ENCODE measurements around the gene ATP2C2.
"Not testable (repeated sequence)": the region's sequence is repeated elsewhere in the genome, so short reads cannot be mapped to it uniquely, and the experiment has no call there.

ATP2C2 gene

DNA sequence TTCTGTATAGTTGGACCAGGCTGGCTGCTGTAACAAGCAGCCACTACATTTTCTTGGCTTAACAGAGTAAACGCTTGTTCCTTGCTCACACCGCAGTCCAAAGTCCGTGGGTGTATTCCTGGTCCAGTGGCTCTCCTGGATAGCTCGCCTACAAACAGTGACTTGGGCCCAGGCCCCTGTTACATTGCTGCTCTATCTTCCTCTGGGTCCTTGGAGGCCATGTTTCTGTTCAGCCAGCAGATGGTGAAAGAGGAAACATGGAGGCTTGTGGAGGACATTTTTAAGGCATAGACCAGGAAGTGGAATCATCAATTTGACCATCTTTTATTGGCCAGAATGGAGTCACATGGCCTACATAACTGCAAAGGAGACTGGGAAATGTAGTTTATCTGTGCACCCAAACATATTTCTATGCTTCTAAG, 55.1 kb downstream of the ATP2C2 start:
- DNase-seq: no peak

GRCh38 chr16:84425696-84426095, 57.4 kb downstream of the ATP2C2 start:
- no peak for DNase-seq

DNA sequence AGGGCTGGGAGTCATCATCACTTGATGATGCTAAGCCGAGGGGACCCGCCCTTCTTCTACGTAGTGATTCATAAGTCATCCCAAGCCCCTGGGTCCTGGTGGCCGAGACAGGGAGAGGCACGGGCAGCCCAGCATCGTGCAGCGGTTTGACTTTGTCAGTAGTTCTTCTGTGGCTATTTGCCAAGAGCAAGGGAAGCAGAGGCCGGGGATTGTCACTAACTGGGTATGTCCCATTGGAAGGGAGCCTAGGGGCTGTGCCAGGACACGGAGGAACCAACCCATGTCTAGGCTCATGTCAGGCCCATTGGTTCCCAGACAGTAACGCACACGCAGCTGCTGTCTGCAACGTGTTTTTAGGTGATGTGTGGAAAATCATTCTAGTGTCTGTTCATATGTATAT, 58.5 kb downstream of the ATP2C2 start:
- DNase-seq: no peak

DNA sequence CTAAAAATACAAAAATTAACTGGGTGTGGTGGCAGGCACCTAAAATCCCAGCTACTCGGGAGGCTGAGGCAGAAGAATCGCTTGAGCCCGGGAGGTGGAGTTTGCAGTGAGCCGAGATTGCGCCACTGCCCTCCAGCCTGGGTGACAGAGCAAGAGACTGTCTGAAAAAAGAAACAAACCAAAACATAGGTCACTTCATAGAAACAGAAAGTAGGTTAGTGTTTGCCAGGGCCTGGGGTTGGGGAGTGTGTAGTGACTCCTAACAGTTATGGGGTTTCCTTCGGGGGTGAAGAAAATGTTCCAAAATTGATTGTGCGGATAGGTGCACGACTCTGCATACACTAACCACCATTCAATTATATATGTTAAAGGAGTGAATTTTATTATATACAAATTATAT, 59.2 kb downstream of the ATP2C2 start:
- DNase-seq: no peak

GRCh38 chr16:84430860-84431259, 62.5 kb downstream of the ATP2C2 start:
- no peak for DNase-seq

DNA sequence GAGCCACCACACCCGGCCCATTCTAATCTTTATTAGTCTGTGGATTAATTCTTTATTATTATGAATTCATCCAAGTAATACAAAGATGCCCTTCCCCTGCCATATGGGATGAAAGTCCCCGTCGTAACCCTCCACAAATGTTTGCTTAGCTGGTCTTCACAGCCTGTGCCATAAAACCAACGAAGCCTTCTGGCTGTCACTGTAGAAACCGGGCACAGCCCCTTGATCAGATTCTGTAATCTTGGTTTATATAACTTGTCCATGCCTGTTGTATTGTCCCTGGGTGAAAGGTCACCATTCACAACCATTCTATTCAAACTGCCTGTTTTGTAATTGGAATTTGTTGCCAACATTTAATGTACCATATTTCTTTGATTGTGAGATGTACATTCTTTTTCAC, 66.5 kb downstream of the ATP2C2 start:
- no peak for DNase-seq

- no peak for DNase-seq
Observed at GRCh38 chr16:84436196-84436595, 67.9 kb downstream of the ATP2C2 start.

- no peak for DNase-seq
Observed at GRCh38 chr16:84438971-84439696, 70.8 kb downstream of the ATP2C2 start.

DNA sequence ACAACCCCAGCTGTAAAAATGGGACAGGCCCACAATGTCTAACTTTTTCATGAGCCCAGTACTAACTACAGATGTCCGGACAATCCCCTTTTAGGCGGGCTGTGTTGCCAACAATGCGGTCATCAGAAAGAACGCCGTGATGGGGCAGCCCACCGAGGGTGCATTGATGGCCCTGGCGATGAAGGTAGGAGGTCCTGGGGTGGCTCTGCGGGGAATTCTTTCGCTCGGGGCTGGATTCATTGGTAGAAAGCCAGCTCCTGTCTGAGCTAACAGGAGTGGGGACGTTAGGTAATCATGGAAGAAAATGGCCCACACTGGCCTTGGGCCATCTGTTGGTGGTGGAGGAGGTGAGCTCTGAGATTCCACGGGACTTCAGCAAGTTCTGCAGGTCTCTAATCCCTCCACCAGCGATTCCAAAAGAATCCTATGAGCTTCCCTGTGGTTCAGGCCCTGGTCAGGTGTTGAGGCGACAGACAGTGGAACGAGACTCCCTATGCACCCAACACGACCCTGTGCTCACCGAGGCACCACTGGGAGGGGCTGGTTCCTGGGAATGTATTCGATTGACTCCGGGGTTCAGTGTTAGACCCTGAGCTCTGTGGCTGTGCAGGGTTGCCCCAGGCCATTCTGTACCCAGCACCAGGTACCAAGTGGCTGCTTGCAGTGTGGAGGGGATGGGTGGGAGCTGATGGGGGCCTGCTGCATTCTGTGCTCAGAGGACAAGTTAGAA, 74.2 kb downstream of the ATP2C2 start:
- no peak for DNase-seq

DNA sequence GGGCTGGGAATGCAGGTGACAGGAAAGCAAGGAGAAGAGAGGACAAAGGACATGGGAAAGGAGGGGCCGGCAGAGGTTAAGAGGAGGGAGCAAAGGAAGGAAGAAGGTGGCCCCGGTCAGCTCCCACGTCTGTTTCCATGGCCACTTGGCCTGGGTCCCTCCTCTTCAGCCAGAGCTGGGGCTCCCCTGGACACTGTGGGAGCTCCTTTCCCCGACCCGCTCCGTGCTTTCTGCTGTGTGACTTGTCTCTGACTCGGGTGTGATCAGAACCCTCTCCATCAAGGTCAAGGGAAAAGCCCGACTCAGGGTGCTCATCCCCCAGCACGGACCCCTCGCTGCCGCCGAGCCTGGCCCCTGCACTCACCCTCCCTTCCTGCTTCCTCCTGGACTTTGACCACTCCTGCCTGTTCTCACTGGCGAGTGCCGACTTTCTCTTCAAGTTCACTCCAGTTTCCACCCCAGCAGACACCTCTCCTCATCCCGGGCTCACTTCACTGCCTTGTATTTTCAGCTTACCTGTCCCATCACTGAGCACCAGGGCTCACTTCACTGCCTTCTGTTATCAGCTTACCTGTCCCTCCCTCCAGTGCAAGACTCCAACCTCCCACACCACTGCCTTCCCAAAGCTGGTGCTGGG, 74.9 kb downstream of the ATP2C2 start:
- no peak for DNase-seq

DNA sequence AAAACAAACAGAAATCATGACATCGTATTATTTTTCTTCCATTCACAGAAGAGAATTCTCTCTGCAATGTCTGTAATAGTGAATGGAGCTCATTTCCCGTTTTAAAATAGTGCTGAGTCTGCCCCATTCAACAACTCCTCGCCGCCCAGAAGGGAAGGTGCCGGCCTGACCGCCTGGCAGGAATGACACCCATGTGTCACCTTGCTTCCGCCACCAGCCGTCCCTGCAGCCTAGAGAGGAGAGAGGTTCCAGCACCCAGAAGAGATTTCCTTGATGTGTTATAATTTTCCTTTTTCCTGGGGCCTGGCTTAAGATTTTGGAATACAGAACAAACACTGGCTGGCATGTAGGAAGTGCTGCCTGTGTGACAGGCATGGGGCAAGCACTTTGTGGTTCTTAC, 76.1 kb downstream of the ATP2C2 start:
- no peak for DNase-seq

- DNase-seq: no peak
Observed at GRCh38 chr16:84446084-84446483, 77.7 kb downstream of the ATP2C2 start.

DNA sequence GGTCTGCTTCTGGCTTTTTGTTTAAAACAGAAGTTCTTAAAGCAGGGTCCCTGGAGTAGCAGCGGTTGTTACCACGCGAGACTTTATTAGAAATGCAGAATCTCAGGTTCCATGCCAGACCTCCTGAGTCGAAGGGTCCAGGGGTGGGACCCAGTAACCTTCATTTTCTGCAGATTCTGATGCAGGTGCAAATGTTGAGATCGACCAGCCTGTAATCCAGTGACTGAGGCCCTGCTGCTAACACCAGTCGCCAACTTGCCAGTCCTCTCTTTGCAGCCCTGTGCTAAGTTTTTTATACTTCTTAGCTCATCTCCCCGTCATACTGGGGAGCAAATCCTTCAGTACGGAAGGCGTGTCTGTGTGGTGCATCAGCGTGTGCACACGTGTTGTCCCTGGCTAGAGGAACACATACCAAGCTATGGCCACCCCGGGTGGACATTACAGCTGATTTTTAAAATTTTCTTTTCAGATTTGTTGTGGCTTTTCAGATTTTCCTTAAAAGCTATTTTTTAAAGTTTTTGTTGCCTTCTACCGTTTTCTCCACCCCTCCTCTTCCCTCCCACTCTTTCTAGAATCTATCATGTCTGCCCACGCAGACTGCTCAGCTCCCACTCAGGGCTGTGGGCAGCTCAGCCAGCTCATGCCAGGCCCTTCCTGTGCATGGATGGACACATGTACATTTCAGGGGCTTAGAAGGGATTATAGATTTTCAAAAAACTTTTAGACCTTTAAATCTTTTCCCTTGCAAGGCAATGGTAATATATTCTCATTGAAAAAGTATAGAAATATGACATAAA, 78.5 kb downstream of the ATP2C2 start:
- DNase-seq: no peak

DNA sequence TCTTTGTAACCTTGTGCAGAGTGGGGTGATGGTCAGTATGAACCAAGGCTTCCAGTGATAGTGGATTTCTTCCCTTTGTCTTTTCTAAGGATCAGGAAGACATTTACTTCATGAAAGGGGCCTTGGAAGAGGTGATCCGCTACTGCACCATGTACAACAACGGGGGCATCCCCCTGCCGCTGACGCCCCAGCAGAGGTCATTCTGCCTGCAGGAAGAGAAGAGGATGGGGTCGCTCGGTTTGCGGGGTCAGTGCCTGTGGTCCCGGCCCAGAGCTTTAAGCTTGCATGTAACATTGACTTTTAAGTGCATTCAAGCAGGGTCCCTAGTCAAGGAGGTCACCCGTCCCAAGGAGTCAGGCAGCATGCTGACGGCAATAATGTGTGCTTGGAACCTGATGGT, 80.1 kb downstream of the ATP2C2 start:
- no peak for DNase-seq

GRCh38 chr16:84449156-84450140, 81.1 kb downstream of the ATP2C2 start:
- DNase-seq: no peak

DNA sequence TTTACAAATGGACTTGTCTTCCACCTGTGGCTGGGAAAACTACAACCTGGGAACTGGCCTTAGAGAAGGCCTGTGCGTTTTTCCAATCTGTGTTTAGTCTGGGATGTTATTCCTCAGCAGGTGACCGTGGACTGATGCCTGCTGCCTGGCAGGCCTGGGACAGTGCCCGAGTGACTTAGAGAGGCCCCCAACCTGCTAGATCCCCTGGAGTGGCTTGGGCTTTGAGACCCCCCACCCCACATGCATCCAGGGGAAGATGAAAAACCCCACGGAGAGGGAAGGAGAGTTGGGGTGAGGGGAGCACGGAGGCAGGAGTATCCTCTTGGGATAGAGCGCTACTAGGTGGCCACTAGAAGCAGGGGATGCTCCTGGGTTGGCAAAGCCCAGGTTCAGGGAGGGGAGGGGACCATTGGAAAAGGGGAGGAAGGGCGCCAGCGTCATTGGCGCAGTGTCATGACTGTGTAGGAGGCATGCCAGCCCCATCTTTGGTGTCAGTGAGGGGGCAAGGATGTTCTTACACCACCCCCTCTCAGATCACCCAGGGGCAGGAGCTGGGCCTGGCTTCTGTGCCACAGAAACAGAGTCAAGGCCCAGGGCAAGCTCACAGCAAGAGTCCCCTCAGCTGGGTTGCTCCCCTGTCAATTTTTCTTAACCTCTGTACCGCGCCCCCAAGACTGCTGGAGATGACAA, 82.0 kb downstream of the ATP2C2 start:
- no peak for DNase-seq

- DNase-seq: not testable (repeated sequence)
Observed at GRCh38 chr16:84451010-84451676, 82.8 kb downstream of the ATP2C2 start.

DNA sequence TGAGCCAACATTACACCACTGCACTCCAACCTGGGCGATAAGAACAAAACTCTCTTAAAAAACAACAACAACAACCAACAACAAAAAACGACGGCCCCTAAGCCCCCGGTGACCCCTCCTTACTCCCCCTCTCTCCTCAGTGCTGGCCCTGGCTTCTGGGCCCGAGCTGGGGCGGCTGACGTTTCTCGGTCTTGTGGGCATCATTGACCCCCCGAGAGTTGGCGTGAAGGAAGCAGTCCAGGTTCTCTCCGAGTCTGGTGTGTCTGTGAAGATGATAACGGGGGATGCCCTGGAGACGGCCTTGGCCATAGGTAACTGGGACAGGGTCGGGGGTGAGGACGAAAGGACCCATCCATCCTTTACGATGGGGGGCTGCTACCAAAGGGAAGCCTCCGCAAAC, 83.4 kb downstream of the ATP2C2 start:
- no peak for DNase-seq

- no peak for DNase-seq
Observed at GRCh38 chr16:84453061-84453752, 84.9 kb downstream of the ATP2C2 start.

GRCh38 chr16:84454611-84455010, 86.3 kb downstream of the ATP2C2 start:
- DNase-seq: no peak
